Renal cortex interstitium (tissue), 11 donors: Measurements from ENCODE around the gene TTYH1. TPM values are rescaled to one million over a fixed set of nuclear protein-coding genes. Genes with fewer than 3 reads are reported as not detected.

Source experiments
- DNase-seq, 11 donors: peaks; one replicate each; pipeline ENCODE4 v3.0.0-alpha.2; 2013; ENCODE audit warnings: low read depth in 9 of 11, low spot score in 4 of 11; ENCODE audit errors: extremely low read depth in 1 of 11
- polyA plus RNA-seq, 3 donors: library from polyadenylated mRNA; unstranded; fragments of 120-200 nt; gene quantifications; one replicate each; pipeline ENCODE4 v1.2.1, GENCODE V29; 2013; ENCODE audit not compliant: insufficient read length in 3 of 3

TTYH1 gene
- polyA plus RNA-seq, 3 donors = 7.7 to 13.5 (median 8.0) TPM

DNA sequence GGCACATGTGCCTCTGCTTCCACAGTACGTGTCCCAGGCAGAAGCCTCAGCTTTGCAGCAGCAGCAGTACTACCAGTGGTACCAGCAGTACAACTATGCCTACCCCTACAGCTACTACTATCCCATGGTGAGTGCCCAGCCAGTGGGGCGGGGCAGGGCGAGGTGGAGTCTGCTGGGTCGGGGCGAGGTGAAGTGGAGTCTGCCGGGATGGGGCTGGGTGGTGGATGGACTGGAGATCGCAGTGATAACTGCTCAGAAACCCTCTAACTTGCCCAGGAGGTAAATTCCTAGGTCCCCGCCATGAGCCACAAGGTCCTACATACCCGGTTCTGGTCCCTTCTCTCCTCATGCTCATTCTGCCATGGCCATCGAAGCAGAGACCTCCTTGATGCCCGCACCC, 37.4 kb downstream of the TTYH1 start:
- no peak for DNase-seq

DNA sequence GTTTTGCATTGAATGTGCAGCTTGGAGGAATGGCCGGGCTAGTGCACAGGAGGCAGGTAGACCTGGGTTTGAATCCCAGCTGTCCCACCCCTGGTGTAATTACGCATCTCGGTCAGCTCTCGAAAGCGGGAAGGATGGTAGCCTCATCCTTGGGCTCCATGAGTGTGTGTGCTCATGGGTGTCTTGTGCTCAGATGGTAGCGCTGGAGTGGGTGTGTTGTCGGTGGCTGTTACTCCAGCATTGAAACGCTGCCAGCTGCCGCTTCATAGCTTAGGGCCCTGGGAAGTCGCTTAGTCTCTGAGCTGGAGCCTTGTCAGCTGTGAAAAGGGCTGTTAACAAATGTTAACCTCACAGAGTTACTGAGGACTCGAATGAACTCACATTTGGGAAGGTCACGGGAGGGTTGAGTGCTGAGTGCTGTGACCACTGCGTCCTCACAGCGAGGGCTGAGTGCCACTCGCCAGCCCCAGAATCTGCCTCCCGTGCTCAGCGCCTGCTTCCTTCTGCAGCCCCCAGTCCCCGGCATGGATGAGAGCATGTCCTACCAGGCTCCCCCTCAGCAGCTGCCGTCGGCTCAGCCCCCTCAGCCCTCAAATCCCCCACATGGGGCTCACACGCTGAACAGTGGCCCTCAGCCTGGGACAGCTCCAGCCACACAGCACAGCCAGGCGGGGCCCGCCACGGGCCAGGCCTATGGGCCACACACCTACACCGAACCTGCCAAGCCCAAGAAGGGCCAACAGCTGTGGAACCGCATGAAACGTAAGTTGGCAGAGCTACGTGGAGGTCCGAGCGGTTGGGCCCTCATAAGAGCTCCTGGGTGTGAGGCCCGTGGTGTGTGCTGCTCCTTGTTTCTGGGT, 38.9 kb downstream of the TTYH1 start:
- DNase-seq = no peak

DNA sequence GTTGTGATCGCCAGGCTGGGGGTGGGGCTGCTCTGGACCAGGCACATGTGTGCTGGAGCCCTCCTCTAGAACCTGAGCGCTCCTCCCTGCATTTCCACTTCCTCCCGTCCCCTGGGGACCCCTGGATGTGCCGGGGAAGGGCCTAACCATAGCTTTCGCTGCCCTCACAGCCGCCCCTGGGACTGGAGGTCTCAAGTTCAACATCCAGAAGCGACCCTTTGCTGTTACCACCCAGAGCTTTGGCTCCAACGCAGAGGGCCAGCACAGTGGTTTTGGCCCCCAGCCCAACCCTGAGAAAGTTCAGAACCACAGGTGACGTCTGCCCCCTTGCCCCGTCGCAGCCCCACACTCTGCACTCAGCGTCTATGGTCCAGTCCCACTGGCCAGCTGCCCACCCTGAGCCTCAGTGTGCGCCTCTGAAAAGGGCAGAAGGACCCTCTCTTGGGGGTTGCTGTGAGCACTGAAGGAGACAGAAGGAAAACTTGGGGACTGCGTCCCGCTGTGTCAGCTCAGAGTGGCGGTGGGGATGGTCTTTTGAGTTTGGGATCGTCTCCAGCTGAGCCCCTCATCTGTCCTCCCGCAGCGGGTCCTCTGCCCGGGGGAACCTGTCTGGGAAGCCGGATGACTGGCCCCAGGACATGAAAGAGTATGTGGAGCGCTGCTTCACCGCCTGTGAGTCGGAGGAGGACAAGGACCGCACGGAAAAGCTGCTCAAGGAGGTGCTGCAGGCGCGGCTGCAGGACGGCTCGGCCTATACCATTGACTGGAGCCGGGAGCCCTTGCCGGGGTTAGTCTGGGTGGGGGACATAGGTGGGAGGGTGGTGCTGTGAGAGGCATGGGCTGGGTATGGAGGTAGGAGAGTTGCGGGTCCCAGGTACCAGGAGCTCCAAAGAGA, 39.8 kb downstream of the TTYH1 start:
- no peak for DNase-seq

DNA sequence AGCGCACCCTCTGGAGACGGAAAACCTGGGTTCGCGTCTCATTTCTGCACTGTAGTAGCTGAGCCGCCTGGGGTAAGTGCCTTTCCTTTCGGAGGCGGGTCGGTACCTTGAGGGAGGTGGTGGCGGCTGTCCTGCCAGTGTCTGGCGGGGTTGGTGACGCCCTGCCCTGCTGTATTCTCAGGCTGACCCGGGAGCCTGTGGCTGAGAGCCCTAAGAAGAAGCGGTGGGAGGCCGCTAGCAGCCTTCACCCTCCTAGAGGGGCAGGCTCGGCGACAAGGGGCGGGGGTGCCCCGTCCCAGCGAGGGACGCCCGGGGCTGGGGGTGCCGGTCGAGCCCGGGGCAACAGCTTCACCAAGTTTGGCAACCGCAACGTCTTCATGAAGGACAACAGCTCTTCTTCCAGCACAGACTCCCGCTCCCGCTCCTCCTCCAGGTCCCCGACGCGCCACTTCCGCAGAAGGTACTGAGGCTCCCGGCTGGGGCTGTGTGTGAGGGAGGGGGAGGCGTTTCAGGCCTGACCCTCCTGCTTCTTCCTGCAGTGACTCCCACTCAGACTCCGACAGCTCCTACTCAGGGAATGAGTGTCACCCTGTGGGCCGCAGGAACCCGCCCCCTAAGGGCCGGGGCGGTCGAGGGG, 40.6 kb downstream of the TTYH1 start:
- no peak for DNase-seq

DNA sequence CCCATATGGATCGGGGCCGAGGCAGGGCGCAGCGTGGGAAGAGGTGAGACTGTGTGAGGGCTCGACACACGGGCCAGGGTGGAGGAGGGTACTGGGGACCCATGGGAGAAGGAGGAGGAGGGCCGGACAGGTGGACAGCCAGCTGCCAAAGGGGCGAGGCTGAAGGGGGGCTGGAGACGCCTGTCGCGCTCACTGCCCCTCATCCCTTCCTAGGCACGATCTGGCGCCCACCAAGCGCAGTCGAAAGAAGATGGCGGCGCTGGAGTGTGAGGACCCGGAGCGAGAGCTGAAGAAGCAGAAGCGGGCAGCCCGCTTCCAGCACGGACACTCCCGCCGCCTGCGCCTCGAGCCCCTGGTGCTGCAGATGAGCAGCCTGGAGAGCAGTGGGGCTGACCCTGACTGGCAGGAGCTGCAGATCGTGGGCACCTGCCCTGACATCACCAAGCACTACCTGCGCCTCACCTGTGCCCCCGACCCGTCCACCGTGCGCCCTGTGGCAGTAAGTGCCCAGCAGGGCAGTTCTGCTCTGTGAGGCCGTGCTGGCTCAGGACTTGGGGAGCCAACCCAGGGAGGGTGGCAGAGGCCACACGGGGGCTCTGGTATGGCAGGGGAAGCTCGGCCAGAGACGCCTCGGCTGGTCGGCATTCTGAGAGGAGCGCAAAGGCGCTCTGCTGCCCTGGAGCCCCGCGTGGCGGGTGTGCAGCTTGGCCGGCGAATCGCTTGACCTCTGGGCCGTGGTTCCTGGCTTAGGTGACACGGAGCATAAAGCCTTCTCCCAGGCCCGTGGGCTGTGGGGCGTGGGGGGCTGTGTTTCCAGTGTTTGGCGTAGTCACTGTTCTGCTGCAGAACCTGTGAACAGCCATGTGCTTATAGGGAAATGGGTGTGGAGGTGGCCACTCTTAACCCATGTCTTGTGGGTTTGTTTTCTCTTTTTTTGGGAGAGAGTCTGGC, 41.4 kb downstream of the TTYH1 start:
- DNase-seq = no peak

DNA sequence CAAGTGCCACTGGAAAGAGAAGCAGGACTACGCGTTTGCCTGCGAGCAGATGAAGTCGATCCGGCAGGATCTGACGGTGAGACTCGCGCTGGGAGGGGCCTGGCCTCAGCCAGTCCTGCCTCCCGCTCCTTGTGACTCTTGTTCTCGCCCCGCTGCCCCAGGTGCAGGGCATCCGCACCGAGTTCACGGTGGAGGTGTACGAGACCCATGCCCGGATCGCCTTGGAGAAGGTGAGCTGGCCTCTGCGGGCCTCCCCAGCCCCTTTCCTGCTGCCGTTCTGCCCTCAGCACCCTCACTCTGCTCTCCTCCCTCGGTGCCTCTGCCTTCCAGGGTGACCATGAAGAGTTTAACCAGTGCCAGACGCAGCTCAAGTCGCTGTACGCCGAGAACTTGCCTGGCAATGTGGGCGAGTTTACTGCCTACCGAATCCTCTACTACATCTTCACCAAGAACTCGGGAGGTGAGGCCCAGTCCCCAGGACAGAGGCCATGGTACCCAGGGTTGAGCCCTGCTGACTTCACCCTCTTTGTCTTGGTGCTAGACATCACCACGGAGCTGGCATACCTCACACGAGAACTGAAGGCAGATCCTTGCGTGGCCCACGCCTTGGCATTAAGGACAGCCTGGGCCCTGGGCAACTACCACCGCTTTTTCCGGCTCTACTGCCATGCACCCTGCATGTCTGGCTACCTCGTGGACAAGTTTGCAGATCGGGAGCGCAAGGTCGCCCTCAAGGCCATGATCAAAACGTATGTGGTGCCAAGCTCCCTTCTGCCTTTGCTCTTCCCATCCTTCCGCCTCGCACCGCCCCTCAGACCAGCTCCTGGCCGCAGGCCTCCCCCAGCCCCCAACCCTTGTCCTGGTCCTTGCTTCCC, 42.7 kb downstream of the TTYH1 start:
- DNase-seq = no peak

DNA sequence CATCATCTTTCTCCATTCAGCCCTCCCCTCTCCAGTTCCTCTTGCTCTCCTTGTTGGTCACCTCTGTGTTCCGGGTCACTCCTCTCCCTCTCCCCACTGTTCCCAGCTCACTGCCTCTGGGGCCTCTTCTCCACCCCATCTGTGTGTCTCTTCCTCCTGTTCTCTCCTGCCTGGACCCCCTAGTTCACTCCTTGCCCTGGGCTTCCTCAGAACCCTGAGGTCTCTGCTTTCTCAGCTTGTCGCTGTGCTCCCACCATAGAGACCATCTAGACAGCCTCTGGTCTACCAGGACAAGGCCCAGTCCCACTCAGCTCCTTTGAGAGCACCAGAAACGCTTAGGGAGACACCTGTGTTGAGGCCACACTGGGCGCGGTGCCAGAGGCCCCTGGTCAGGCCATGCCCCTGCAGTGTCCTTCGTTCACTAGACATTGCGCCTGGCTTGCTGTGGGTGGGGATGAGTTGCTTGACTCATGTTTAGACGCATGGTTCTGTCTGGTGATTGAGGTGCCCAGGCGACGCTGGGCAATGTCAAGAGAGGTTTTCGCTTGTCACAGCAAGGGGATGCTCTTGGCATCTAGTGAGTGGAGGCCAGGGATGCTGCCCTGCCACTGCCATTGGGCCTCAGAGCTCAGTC, 43.5 kb downstream of the TTYH1 start:
- DNase-seq = no peak

DNA sequence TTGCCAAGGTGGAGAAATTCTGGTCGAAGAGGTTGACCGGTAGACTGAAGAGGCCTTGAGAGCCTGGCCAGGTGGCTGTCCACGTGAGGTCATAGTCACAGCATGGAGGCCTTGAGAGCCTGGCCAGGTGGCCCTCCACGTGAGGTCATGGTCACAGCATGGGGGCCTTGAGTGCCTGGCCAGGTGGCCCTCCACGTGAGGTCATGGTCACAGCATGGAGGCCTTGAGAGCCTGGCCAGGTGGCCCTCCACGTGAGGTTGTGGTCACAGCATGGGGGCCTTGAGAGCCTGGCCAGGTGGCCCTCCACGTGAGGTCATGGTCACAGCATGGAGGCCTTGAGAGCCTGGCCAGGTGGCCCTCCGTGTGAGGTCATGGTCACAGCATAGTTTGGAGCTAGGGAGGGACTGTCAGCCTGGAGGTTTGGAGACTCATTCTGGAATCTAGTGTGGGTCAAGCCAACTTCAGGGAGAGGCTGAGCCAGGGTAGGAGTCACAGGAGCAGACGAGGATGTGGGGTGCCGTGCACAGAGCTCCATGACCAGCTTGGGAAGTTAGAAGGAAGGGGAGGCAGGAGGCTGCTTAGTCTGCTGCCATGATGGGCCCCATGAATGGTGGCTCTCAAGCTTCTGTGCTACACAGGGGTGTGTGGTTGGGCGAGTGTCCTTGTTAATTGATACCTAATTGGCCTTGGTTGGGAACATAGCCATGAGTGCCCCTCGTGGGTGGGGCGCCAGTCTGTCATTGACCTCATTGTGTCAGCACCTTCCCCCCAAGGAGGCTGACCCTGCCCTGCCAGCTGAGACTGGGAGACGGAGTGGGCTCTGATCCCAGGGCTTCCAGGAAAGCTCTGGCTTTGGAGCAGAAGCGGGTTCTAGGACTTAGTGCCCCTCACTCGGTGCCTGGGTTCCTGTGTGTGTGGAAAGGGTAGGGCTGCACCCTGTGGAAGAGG, 44.3 kb downstream of the TTYH1 start:
- DNase-seq = no peak

DNA sequence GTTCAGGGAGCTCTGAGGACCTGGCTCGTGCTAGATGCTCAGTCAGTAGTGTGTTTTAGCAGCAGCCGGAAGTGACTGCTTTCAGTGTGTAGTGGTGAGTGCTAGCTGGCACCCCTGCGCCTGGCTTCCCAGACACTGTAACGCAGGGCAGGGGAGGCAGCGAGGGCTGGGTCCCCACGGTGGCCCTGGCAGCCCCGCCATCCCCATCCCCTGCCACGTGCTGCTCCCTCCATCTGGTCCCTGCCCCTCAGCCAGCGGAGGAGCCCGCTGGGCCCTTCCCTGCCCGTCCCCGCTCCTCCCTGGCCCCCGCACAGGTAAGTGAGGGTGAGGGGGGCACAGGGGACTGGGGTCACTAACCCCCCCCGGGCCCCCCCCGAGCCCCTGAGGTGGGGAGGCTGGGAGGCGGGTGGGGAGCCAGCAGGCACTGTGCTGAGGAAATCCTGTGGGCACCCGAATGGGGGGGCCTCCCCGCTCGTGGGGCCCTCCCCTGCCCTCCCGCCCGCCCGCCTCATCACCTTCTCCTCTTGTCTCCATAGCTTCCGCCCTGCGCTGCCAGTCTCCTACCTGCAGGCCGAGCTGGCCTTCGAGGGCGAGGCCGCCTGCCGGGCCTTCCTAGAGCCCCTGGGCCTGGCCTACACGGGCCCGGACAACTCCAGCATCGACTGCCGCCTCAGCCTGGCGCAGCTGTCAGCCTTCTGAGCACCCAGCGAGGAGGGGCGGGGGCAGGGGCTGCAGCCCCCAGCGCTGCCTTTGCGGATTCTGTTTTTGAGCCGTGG, 45.2 kb downstream of the TTYH1 start:
- DNase-seq = no peak

DNA sequence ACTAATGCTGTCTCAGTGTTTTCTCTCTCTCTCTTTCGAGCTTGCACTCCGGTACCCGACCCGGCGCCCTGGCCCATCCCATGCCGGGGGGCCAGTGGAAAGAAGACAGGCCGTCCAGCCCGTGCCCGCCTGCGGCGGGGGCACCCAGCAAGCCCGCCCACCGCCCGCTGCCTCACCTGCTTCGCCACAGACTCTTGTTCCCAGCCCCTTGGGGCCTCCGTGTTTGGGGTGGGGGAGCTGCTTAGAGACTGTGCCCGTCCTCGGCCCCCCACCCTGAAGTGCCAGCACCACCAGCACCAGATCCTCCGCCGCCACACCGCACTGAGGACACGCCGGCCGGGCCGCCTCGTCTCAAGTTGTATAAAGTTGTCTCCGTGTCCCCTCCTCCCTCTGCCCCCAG, 45.9 kb downstream of the TTYH1 start:
- DNase-seq = no peak

DNA sequence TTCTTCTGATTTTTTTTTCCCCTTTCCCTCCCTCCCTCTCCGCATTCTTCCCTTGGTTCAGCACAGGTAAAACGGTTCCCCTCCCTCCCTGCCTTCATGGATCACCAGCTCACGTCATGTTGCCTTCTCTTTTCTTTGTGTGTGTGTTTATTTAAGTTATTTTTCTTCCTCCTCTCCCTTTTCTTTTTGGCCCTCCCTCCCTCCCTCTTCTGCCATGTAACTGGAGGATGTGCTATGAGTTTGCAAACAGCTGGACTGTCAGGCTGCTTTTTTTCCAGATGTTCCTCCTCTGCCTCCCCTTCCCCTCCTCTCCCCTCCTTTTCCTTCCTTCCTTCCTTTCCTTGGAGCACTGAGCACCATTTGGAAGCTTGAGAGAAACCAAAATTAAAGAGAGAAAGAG, 46.3 kb downstream of the TTYH1 start:
- peak in 5 of 11 donors; percentile 50 to 82 (median 70) for DNase-seq

DNA sequence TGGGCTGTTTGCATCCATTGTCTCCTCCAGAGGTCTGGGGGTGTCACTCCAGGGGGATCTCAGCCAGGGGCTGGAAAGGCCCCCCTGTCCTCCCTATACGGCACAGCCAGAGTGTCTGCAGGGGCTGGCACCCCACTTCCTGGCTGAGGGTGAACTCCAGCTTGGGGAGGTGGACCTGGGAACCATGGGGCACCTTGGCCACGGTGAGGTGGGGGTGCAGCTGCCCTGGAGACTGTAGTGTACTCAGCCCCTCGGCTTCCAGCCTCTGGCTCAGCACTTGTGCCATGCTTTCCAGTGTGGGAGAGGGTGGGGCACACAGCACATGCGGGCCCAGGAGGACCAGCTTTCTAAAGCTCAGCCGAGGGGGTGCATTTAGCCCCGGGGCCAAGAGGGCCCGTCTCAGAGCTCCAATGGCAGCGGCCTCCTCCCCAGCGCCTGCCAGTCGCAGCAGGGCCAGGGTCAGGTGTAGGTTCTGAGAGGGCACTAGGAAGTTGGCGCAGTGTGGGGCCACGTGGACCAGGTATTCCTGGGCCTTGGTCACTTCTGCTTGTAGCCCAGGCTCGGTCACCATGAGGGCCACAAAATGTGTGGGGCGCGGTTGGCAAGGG, 46.9 kb downstream of the TTYH1 start:
- DNase-seq = no peak

DNA sequence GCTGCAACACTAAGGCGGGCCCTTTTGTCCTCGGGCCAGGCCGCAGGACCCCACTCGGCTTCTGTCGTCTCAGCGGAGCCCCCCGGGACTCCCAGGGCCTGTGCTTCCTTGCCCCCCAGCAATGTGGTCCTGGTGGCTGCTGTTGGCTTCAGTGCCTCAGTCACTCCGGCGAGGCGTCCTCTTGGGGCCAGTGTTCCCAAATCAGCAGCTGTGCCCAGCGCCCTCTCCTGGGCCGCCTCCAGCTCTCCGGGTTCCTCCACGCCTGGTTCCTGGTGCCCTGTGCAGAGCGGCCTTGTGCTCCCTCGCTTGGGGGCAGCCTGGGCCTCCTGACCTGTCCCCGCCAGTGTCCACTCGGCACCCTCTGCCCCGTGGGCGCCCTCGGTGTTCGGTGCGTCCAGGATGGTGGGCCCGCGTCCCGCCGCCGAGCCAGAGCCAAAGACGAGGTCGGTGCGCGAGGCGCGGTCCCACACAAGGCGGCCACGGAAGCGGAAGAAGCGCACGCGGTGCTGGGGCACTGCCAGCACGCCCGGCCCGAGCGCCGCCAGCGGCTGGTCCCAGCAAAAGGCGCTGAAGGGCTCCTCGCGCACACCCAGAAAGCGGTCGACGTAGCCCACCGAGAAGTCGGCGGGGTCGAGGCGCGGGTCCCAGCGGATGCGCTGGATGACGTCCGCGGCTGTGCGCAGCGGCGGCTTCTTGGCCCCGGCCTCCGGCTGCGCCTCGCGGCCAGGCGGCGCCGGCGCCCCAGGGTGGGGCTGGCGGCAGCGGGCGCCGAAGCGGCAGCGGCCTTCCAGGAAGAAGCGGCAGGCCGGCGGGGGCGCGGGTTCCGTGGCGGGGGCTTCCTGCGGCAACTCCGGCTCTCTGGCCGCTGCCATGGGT, 47.6 kb downstream of the TTYH1 start:
- DNase-seq = peak in 1 of 11 donors; percentile 35

DNA sequence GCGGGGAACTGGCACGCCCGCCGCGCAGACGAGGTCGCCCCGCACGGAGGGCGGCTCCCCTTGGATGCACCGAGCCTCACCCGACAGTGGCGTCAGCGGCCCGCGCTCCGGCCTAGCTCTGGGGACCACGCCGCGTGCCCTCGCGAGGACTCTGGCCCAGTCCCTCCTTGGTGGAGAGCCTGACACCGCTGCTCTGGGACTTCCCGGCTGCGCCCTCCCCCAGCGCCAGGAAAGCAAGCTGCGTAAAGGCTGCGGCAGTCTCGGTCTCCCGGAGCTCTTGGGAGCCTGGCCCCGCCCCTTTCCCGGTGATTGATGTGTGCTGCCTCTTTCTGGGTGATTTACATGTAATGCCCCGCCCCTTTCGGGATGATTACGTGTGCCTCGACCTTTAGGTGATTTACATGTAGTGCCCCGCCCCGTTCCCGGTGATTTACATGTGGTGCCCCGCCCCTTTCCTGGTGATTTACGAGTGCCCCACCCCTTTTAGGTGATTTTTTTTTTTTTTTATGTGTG, 48.3 kb downstream of the TTYH1 start, which contains the start of gene LENG9:
TSS of gene LENG9 (minus strand) at position 248 of the 513 bp plus-strand sequence. CDS start 252 bp downstream, outside the sequence.
- peak in 9 of 11 donors; percentile 79 to 92 (median 90) for DNase-seq
